HepG2 (cell line): ENCODE data around the gene GINM1. TPM values are rescaled to one million over a fixed set of nuclear protein-coding genes. Genes with fewer than 3 reads are reported as not detected.

Source experiments
- FIP1L1 ChIP-seq: fragments of 200-400 bp; formaldehyde crosslinking; IDR thresholded peaks from 2 replicates; pipeline ENCODE4 v1.6.1; 2018; ENCODE audit warnings: low read depth, mild to moderate bottlenecking, low read length, moderate library complexity, borderline replicate concordance; ENCODE audit not compliant: insufficient read depth
- FOXA3 ChIP-seq: IDR thresholded peaks from 2 replicates; pipeline ENCODE4 v1.6.1; 2016; ENCODE audit warnings: missing genetic modification reagents, missing compliant biosample characterization
- HOMEZ ChIP-seq: IDR thresholded peaks from 2 replicates; pipeline ENCODE4 v1.6.1; 2016; ENCODE audit warnings: low read depth
- KLF9 ChIP-seq: IDR thresholded peaks from 2 replicates; pipeline ENCODE4 v1.6.1; 2016; ENCODE audit warnings: low read depth
- NR1H2 ChIP-seq: sonication (generic); formaldehyde crosslinking; IDR thresholded peaks from 2 replicates; pipeline ENCODE4 v1.8.1; 2022; ENCODE audit warnings: low read depth, missing genetic modification reagents, borderline replicate concordance
- RFXANK ChIP-seq: IDR thresholded peaks from 2 replicates; pipeline ENCODE4 v1.6.1; 2016
- SIN3A ChIP-seq: IDR thresholded peaks from 2 replicates; pipeline ENCODE4 v1.6.1; 2011; ENCODE audit warnings: low read depth, mild to moderate bottlenecking, control low read depth, low read length, borderline replicate concordance
- TAF1 ChIP-seq: sonication (generic); formaldehyde crosslinking; IDR thresholded peaks from 2 replicates; pipeline ENCODE4 v1.4.0; 2020; ENCODE audit warnings: missing genetic modification reagents
- TEAD3 ChIP-seq: optimal IDR thresholded peaks from 2 replicates; pipeline ENCODE3; 2016; ENCODE audit warnings: borderline replicate concordance
- U2AF1 ChIP-seq: fragments of 200-400 bp; formaldehyde crosslinking; optimal IDR thresholded peaks from 2 replicates; pipeline ENCODE3; 2017; ENCODE audit warnings: mild to moderate bottlenecking, low read depth, low read length
- ZNF503 ChIP-seq: sonication (generic); formaldehyde crosslinking; IDR thresholded peaks from 2 replicates; pipeline ENCODE4 v1.4.0; 2020; ENCODE audit warnings: missing genetic modification reagents
- ZNF546 ChIP-seq: sonication (generic); formaldehyde crosslinking; conservative IDR thresholded peaks from 2 replicates; pipeline ENCODE4 v1.8.1; 2023; ENCODE audit warnings: mild to moderate bottlenecking, missing genetic modification reagents
- ZNF644 ChIP-seq: IDR thresholded peaks from 2 replicates; pipeline ENCODE4 v1.6.1; 2016; ENCODE audit warnings: low read depth
- ZNF850 ChIP-seq: sonication (generic); formaldehyde crosslinking; conservative IDR thresholded peaks from 2 replicates; pipeline ENCODE4 v1.9.0; 2021; ENCODE audit warnings: mild to moderate bottlenecking, missing genetic modification reagents
- polyA plus RNA-seq, 8 experiments: library from polyadenylated mRNA; depleted of rRNA in 3 of 8; stranded (reverse) in 7 of 8; unstranded in 1 of 8; fragments of >200 nt; fragmentation: Illumina TruSeq in 4 of 8; extraction: Trizol in 4 of 8; gene quantifications; 2 replicates each; pipeline versions ENCODE4 v1.2.1 to v1.2.3, GENCODE V29; 2011 to 2016; ENCODE audit warnings: low read depth in 4 of 8, missing spikeins in 1 of 8, mixed read lengths in 1 of 8; ENCODE audit not compliant: insufficient read depth in 1 of 8
- total RNA-seq, 5 experiments: library from RNA; depleted of rRNA; stranded (reverse); fragments of >200 nt; fragmentation: Illumina TruSeq; extraction: Trizol; gene quantifications; 2 replicates each; pipeline ENCODE4 v1.2.3, GENCODE V29; 2016; ENCODE audit warnings: low read depth in 1 of 5
- TF ChIP-seq, protein P1 (sequence below): sonication (generic); formaldehyde crosslinking; IDR thresholded peaks from 2 replicates; pipeline ENCODE4 v1.4.0; 2020; ENCODE audit warnings: missing genetic modification reagents, borderline replicate concordance
- TF ChIP-seq, protein P2 (sequence below): sonication (generic); formaldehyde crosslinking; IDR thresholded peaks from 2 replicates; pipeline ENCODE4 v1.5.1; 2020; ENCODE audit warnings: mild to moderate bottlenecking, missing genetic modification reagents
- TF ChIP-seq, protein P3 (sequence below): sonication (generic); formaldehyde crosslinking; IDR thresholded peaks from 2 replicates; pipeline ENCODE4 v1.8.0; 2022; ENCODE audit warnings: mild to moderate bottlenecking, missing genetic modification reagents

Gene GINM1
- total and polyA plus RNA-seq, 2 of the 13 experiments (the other 11 are each of a cell fraction or from before 2014, with no cell fraction given) = 19.4 to 27.5 TPM

DNA sequence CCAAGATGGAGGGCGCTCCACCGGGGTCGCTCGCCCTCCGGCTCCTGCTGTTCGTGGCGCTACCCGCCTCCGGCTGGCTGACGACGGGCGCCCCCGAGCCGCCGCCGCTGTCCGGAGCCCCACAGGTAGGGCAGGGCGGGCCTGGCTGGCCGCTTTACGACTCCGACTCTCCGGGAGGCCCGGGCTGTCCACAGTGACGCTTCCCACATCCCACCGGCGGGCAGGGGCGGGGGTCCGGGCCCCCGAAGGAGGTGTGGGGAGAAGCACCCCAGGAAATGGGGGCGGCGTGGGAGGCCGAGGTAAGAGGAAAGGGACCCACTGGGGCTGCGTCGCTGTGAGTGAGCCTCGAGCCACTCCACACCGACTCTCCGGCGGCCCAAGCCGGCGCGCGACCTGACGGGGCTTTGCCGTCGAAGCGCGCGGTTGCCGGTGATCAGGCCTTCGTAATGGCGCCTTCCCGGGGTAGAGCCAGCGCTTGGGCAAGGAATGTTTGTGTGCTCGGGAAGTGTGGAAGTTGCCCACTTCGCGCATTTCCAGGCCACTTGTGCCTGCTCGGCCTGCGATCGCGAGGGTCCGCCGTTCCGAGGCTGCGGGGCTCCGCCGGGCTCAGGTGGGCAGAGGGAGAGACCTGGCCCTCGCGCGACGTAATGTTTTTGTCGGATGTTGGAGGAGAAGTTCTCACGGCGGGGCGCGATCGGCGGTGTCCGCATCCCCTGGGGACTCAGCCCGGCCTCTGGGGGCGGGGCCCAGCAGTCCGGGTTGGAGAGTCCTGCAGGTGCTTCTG lies 427 bp downstream of the GINM1 start (continued):
- TF ChIP-seq HOMEZ (CRISPR knock-in tag) (no peak), ZNF850 (CRISPR knock-in tag) (peak; percentile 83; the same call in 1 of the 2 replicates), KLF9 (CRISPR knock-in tag) (no peak), ZNF503 (CRISPR knock-in tag) (no peak; the same call in 1 of the 2 replicates), TAF1 (CRISPR knock-in tag) (peak; percentile 70), ZNF644 (CRISPR knock-in tag) (no peak), U2AF1 (peak; percentile 8), TEAD3 (CRISPR knock-in tag) (peak; percentile 18), RFXANK (CRISPR knock-in tag) (no peak), NR1H2 (CRISPR knock-in tag) (no peak), FOXA3 (CRISPR knock-in tag) (no peak), ZNF546 (CRISPR knock-in tag) (no peak), FIP1L1 (no peak), SIN3A (peak; percentile 32; the same call in 1 of the 2 replicates)
- TF ChIP-seq, protein P1, sequence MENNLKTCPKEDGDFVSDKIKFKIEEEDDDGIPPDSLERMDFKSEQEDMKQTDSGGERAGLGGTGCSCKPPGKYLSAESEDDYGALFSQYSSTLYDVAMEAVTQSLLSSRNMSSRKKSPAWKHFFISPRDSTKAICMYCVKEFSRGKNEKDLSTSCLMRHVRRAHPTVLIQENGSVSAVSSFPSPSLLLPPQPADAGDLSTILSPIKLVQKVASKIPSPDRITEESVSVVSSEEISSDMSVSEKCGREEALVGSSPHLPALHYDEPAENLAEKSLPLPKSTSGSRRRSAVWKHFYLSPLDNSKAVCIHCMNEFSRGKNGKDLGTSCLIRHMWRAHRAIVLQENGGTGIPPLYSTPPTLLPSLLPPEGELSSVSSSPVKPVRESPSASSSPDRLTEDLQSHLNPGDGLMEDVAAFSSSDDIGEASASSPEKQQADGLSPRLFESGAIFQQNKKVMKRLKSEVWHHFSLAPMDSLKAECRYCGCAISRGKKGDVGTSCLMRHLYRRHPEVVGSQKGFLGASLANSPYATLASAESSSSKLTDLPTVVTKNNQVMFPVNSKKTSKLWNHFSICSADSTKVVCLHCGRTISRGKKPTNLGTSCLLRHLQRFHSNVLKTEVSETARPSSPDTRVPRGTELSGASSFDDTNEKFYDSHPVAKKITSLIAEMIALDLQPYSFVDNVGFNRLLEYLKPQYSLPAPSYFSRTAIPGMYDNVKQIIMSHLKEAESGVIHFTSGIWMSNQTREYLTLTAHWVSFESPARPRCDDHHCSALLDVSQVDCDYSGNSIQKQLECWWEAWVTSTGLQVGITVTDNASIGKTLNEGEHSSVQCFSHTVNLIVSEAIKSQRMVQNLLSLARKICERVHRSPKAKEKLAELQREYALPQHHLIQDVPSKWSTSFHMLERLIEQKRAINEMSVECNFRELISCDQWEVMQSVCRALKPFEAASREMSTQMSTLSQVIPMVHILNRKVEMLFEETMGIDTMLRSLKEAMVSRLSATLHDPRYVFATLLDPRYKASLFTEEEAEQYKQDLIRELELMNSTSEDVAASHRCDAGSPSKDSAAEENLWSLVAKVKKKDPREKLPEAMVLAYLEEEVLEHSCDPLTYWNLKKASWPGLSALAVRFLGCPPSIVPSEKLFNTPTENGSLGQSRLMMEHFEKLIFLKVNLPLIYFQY = no peak; the same call in 1 of the 2 replicates
- TF ChIP-seq, protein P2, sequence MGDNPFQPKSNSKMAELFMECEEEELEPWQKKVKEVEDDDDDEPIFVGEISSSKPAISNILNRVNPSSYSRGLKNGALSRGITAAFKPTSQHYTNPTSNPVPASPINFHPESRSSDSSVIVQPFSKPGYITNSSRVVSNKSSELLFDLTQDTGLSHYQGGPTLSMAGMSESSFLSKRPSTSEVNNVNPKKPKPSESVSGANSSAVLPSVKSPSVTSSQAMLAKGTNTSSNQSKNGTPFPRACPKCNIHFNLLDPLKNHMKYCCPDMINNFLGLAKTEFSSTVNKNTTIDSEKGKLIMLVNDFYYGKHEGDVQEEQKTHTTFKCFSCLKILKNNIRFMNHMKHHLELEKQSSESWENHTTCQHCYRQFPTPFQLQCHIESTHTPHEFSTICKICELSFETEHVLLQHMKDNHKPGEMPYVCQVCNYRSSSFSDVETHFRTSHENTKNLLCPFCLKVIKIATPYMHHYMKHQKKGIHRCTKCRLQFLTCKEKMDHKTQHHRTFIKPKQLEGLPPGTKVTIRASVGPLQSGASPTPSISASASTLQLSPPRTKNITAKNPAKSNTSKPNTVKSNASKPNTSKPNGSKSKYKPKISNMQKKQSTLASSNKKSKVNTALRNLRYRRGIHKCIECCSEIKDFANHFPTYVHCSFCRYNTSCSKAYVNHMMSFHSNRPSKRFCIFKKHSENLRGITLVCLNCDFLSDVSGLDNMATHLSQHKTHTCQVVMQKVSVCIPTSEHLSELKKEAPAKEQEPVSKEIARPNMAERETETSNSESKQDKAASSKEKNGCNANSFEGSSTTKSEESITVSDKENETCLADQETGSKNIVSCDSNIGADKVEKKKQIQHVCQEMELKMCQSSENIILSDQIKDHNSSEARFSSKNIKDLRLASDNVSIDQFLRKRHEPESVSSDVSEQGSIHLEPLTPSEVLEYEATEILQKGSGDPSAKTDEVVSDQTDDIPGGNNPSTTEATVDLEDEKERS (CRISPR knock-in tag) = peak; percentile 57; the same call in 1 of the 2 replicates
- TF ChIP-seq, protein P3, sequence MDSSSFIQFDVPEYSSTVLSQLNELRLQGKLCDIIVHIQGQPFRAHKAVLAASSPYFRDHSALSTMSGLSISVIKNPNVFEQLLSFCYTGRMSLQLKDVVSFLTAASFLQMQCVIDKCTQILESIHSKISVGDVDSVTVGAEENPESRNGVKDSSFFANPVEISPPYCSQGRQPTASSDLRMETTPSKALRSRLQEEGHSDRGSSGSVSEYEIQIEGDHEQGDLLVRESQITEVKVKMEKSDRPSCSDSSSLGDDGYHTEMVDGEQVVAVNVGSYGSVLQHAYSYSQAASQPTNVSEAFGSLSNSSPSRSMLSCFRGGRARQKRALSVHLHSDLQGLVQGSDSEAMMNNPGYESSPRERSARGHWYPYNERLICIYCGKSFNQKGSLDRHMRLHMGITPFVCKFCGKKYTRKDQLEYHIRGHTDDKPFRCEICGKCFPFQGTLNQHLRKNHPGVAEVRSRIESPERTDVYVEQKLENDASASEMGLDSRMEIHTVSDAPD (CRISPR knock-in tag) = peak; percentile 62; the same call in 1 of the 2 replicates
